GM19438 (cell line): ENCODE measurements around the gene SPAG9.

Source experiments
- ATAC-seq: cut with Tn5 transposase; IDR thresholded peaks from one replicate; pipeline ENCODE4 v1.9.1; 2021; ENCODE audit warnings: low read depth; ENCODE audit not compliant: unreplicated experiment

SPAG9 gene

GRCh38 chr17:51046514-51047384 lies 73.9 kb downstream of the SPAG9 start:
- ATAC-seq: no peak

DNA sequence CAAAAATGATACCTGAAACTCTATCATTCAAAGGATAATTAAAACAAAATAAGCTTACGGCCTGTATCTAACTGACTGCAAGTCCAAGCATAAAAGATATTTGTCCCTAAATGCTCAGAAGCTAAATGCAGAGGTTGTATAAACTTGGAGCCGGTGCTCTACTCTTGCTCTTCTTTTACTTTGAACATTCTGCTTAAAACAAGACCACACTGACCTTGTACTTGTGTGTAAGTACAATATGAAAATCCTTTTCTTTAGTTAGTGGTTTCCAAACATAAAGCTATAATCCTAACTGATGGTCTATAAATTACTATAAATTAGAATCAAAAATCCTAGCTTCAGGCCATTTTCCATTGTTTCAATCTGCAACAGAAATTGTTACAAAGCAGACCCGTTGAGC lies 74.6 kb downstream of the SPAG9 start:
- no peak for ATAC-seq

- no peak for ATAC-seq
These were observed 75.0 kb downstream of the SPAG9 start for GRCh38 chr17:51045621-51046020.

- no peak for ATAC-seq
These were observed 75.7 kb downstream of the SPAG9 start for GRCh38 chr17:51044976-51045375.

DNA sequence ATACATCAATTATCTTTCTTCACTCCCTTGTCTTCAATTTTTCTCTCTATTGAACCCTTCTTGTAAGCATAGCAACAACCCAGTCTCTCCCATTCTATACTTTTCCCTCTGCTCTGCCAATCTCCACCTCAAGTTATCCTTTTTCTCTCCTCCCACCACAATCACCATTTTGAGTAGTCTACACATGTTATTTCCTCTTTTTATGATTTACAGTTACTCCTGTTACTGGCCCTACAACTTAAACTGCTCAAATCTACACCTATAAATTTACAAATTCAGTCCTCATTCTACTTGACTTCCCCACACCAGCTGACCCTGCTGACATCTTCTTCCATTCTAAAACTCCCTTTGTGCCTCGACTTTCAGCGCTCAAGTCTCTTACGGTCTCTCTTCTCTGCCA lies 84.6 kb downstream of the SPAG9 start:
- ATAC-seq: no peak

GRCh38 chr17:51035431-51035830 lies 85.2 kb downstream of the SPAG9 start:
- no peak for ATAC-seq

GRCh38 chr17:51034800-51035199 lies 85.9 kb downstream of the SPAG9 start:
- no peak for ATAC-seq

GRCh38 chr17:51032850-51033249 lies 87.8 kb downstream of the SPAG9 start:
- ATAC-seq: no peak

GRCh38 chr17:51029568-51030463 lies 90.9 kb downstream of the SPAG9 start:
- ATAC-seq: no peak

GRCh38 chr17:51029142-51029541 lies 91.5 kb downstream of the SPAG9 start:
- ATAC-seq: no peak

- no peak for ATAC-seq
These were observed 92.3 kb downstream of the SPAG9 start for GRCh38 chr17:51028176-51028863.

DNA sequence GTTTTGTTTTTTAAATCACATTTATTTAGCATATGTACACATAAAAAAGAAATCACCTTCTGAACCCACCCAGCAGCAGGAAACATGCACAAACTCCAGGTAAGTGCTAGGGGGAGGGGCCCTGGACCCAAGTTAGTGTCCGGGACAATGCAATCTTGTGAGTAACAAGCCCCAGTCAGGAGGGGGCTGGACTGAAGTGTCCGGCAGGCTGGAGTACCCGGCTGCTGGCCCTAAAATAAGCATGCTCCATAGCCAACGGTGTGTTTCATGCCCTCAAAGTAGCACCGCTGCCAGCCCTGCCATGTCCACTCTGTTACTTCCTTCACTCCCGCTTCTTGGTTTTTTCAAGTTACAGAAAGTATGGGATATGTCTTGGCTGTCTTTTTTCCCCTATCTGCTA lies 102.1 kb downstream of the SPAG9 start:
- no peak for ATAC-seq

DNA sequence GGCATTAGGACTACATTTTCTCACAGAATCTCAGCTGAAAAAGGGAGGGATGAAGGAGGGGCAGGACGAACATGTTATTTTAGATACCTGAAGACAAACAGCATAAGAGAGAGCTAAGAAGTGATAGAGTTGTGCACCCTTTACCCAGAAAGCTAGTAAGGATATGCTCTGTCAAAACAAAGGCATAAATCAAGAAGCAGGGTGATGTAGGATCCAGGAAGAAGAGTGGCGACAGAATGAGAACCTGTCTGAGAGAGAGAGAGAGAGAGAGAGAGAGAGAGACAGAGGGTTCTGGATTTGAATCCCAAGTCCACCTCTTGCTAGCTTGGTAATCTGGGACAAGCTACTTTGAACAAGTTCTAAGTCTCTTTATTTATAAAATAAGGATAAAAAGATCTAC lies 103.4 kb downstream of the SPAG9 start:
- no peak for ATAC-seq

- no peak for ATAC-seq
These were observed 104.6 kb downstream of the SPAG9 start for GRCh38 chr17:51016099-51016498.

DNA sequence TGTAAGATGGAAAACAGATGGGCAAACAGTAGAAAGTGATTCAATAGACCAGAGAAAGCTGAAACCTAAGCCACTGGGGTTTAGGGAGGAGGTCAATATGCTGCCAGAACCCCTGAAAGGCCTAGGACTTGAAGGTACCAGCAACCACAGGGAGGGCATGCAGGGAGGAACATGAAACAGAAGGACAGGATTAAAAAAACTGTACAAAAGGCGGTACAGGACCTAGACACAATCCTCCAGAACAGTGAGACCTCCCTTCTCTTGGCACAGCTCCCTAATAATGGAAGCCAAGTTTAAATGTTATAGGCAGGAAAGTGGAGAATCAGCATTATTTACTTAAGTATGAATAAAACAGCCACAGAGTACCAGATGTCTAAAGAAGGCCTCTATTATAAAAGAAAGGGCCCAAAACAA lies 105.5 kb downstream of the SPAG9 start:
- ATAC-seq: no peak

- no peak for ATAC-seq
These were observed 106.5 kb downstream of the SPAG9 start for GRCh38 chr17:51014129-51014528.

- no peak for ATAC-seq
These were observed 107.3 kb downstream of the SPAG9 start for GRCh38 chr17:51013322-51013721.

DNA sequence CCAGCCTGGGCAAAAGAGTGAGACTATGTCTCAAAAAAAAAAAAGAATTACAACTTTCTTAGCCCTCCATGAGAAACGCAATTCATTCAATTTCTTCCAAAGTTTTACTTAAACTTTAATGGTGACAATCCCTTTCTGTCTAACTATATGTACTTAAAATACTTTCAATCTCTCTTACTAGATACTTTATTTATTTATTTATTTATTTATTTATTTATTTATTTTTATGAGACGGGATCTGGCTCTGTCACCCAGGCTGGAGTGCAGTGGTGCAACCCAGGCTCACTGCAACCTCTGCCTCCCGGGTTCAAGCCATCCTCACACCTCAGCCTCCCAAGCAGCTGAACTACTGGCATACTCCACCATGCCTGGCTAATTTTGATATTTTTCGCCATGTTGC lies 108.1 kb downstream of the SPAG9 start:
- ATAC-seq: no peak

- no peak for ATAC-seq
These were observed 110.4 kb downstream of the SPAG9 start for GRCh38 chr17:51010173-51010675.

GRCh38 chr17:51006601-51007000 lies 114.1 kb downstream of the SPAG9 start:
- no peak for ATAC-seq

DNA sequence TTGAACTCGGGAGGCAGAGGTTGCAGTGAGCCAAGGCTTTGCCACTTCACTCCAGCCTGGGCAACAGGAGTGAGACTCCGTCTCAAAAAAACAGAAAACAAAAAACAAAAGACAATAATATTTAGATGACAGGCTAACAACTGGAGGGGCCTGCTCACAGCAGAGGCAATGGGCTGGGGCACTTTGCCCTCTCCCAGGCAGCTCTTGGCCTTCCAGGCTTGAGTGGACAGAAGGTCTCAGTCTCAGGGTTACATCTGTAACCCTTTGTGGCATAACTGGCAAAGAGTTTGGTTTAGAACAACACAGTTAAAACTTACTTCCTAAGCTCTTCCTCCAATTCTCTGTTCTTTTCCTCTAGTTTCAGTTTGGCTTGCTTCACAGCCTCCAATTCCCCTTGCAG lies 114.9 kb downstream of the SPAG9 start:
- no peak for ATAC-seq
